HCT116 (cell line): ENCODE results near the gene SEMA4B. TPM values are rescaled to one million over a fixed set of nuclear protein-coding genes. Genes with fewer than 3 reads are reported as not detected.

Experiments
- ATAC-seq: fragments of 200-7000 bp; cut with Tn5 transposase; 2 replicates; pipeline ENCODE4 v1.9.1; 2020; ENCODE audit warnings: mild to moderate bottlenecking, moderate library complexity
- BruUV-seq: library from RNA; stranded (reverse); fragments of 400-500 nt; replicated peaks from 2 replicates; lab custom pipeline; 2021; lab: Mats Ljungman, UMichigan
- CTCF ChIA-PET: fragments of 300-600 bp; sonication (Branson Sonifier 250); formaldehyde crosslinking; loops from one replicate; lab custom pipeline; 2021; ENCODE audit warnings: antibody characterized with exemption; lab: Charles Lee
- POLR2A ChIA-PET: fragments of 300-600, 350-600 bp; sonication (Branson Sonifier 250); formaldehyde crosslinking; loops from one replicate; lab custom pipeline; 2021; ENCODE audit warnings: antibody characterized with exemption; lab: Charles Lee
- RAD21 ChIA-PET, 2 experiments: fragments of 300-600 bp; sonication (Branson Sonifier 250); formaldehyde crosslinking; loops; one replicate each; lab custom pipeline; 2023; ENCODE audit warnings: low total read pairs in 2 of 2; ENCODE audit not compliant: uncharacterized antibody in 2 of 2, unreplicated experiment in 2 of 2, low non-redundant PET in 1 of 2; lab: Charles Lee
- DNase-seq: peaks from one replicate; pipeline ENCODE4 v3.0.0-alpha.2; 2010; ENCODE audit warnings: low read depth, low spot score
- H2AFZ ChIP-seq: fragments of 200-600 bp; shearing (Covaris generic), sonication (generic); 2 replicates; pipeline ENCODE4 v1.6.1; 2017; ENCODE audit warnings: low read depth, mixed run types, mixed read lengths, antibody characterized with exemption, low read length; ENCODE audit not compliant: poor library complexity, severe bottlenecking
- H3K27ac ChIP-seq: 2 replicates; pipeline ENCODE4 v1.5.1; 2012; ENCODE audit warnings: low read depth, low read length
- H3K27me3 ChIP-seq: fragments of 200-600 bp; sonication (generic); 2 replicates; pipeline ENCODE4 v1.6.1; 2016; ENCODE audit warnings: mixed run types, low read length, mixed read lengths; ENCODE audit not compliant: insufficient read depth
- H3K36me3 ChIP-seq, 2 experiments: fragments of 200-500 bp in 1 of 2; fragments of 200-600 bp in 1 of 2; sonication (Bioruptor generic) in 1 of 2; sonication (generic) in 1 of 2; 2 replicates each; pipeline versions ENCODE4 v1.5.1 to v1.6.1; 2014 to 2016; ENCODE audit warnings: low read length in 2 of 2, inconsistent platforms in 1 of 2, mixed read lengths in 1 of 2, mixed run types in 1 of 2; ENCODE audit not compliant: insufficient read depth in 2 of 2, control insufficient read depth in 1 of 2
- H3K4me1 ChIP-seq, 2 experiments: fragments of 200-600 bp in 1 of 2; sonication (generic) in 1 of 2; 2 replicates each; pipeline versions ENCODE4 v1.5.1 to v1.6.1; 2012 to 2017; ENCODE audit warnings: low read length in 2 of 2, inconsistent platforms in 1 of 2, mild to moderate bottlenecking in 1 of 2, mixed read lengths in 1 of 2, mixed run types in 1 of 2, moderate library complexity in 1 of 2; ENCODE audit not compliant: insufficient read depth in 2 of 2, control insufficient read depth in 1 of 2
- H3K4me2 ChIP-seq: fragments of 200-600 bp; sonication (generic); 2 replicates; pipeline ENCODE4 v1.6.1; 2017; ENCODE audit warnings: mixed run types, low read length, mixed read lengths
- H3K4me3 ChIP-seq, 2 experiments: fragments of 200-600 bp in 1 of 2; sonication (generic) in 1 of 2; replicated peaks in 1 of 2; 2 replicates each; pipeline ENCODE4 v1.5.1; 2011 to 2016; ENCODE audit warnings: low read length in 2 of 2, control low read depth in 1 of 2, low read depth in 1 of 2, mild to moderate bottlenecking in 1 of 2, mixed read lengths in 1 of 2, mixed run types in 1 of 2
- H3K79me2 ChIP-seq: fragments of 200-600 bp; sonication (generic); 2 replicates; pipeline ENCODE4 v1.6.1; 2017; ENCODE audit warnings: mild to moderate bottlenecking, mixed run types, low read length, moderate library complexity, mixed read lengths; ENCODE audit not compliant: insufficient read depth
- H3K9ac ChIP-seq: fragments of 200-600 bp; sonication (generic); 2 replicates; pipeline ENCODE4 v1.6.1; 2016; ENCODE audit warnings: low read length, mixed read lengths
- H3K9me2 ChIP-seq: fragments of 200-600 bp; sonication (generic), shearing (Covaris generic); 2 replicates; pipeline ENCODE4 v1.6.1; 2017; ENCODE audit warnings: mixed run types, mild to moderate bottlenecking, moderate library complexity; ENCODE audit not compliant: insufficient read depth
- H3K9me3 ChIP-seq, 2 experiments: fragments of 200-500 bp in 1 of 2; fragments of 200-600 bp in 1 of 2; sonication (Bioruptor generic) in 1 of 2; sonication (generic) in 1 of 2; 2 replicates each; pipeline ENCODE4 v1.6.1; 2014 to 2017; ENCODE audit warnings: low read length in 2 of 2, mixed read lengths in 2 of 2, inconsistent platforms in 1 of 2, low read depth in 1 of 2, mild to moderate bottlenecking in 1 of 2, mixed run types in 1 of 2, moderate library complexity in 1 of 2; ENCODE audit not compliant: control insufficient read depth in 1 of 2, insufficient read depth in 1 of 2
- H4K20me1 ChIP-seq: fragments of 200-600 bp; sonication (generic), shearing (Covaris generic); 2 replicates; pipeline ENCODE4 v1.6.1; 2017; ENCODE audit warnings: mixed run types, mild to moderate bottlenecking, moderate library complexity; ENCODE audit not compliant: insufficient read depth
- CBX3 ChIP-seq: IDR thresholded peaks from 2 replicates; pipeline ENCODE4 v1.6.1; 2012; ENCODE audit warnings: low read depth
- CTCF ChIP-seq, 3 experiments: fragments of 200-600 bp in 1 of 3; sonication (generic) in 1 of 3; IDR thresholded peaks in 2 of 3; conservative IDR thresholded peaks in 1 of 3; 2 replicates each; pipeline ENCODE4 v1.5.1; 2012 to 2017; ENCODE audit warnings: low read depth in 2 of 3, low read length in 2 of 3, antibody characterized with exemption in 1 of 3, borderline replicate concordance in 1 of 3, control low read depth in 1 of 3, mild to moderate bottlenecking in 1 of 3, mixed read lengths in 1 of 3, mixed run types in 1 of 3, moderate library complexity in 1 of 3; ENCODE audit not compliant: insufficient read depth in 1 of 3
- ELF1 ChIP-seq: IDR thresholded peaks from 2 replicates; pipeline ENCODE4 v1.6.1; 2012; ENCODE audit warnings: low read depth, borderline replicate concordance
- EZH2 ChIP-seq: fragments of 200-600 bp; sonication (generic); IDR thresholded peaks from 2 replicates; pipeline ENCODE4 v1.6.1; 2017; ENCODE audit warnings: antibody characterized with exemption, mixed run types
- EZH2phosphoT487 ChIP-seq: fragments of 200-600 bp; IDR thresholded peaks from 2 replicates; pipeline ENCODE4 v1.6.1; 2018; ENCODE audit warnings: antibody characterized with exemption, borderline replicate concordance
- FOSL1 ChIP-seq: IDR thresholded peaks from 2 replicates; pipeline ENCODE4 v1.6.1; 2012; ENCODE audit warnings: low read depth
- JUND ChIP-seq: IDR thresholded peaks from 2 replicates; pipeline ENCODE4 v1.6.1; 2012
- MAX ChIP-seq: IDR thresholded peaks from 2 replicates; pipeline ENCODE4 v1.6.1; 2012
- POLR2A ChIP-seq: IDR thresholded peaks from 2 replicates; pipeline ENCODE4 v1.7.0; 2011; ENCODE audit warnings: borderline replicate concordance; ENCODE audit not compliant: insufficient read depth, insufficient read length; ENCODE audit errors: extremely low read depth
- POLR2AphosphoS5 ChIP-seq: IDR thresholded peaks from 2 replicates; pipeline ENCODE4 v1.6.1; 2011; ENCODE audit warnings: mild to moderate bottlenecking, low read depth, low read length, moderate library complexity
- RAD21 ChIP-seq: IDR thresholded peaks from 2 replicates; pipeline ENCODE4 v1.6.1; 2012; ENCODE audit warnings: low read depth, mild to moderate bottlenecking
- REST ChIP-seq: IDR thresholded peaks from 2 replicates; pipeline ENCODE4 v1.6.1; 2012; ENCODE audit warnings: low read depth
- SIN3A ChIP-seq: IDR thresholded peaks from 2 replicates; pipeline ENCODE4 v1.6.1; 2012; ENCODE audit warnings: low read depth
- TCF7L2 ChIP-seq: IDR thresholded peaks from 2 replicates; pipeline ENCODE4 v1.7.0; 2011; ENCODE audit warnings: borderline replicate concordance, inconsistent platforms; ENCODE audit not compliant: insufficient read depth, insufficient read length; ENCODE audit errors: extremely low read depth
- YY1 ChIP-seq: IDR thresholded peaks from 2 replicates; pipeline ENCODE4 v1.6.1; 2011; ENCODE audit warnings: low read length, low read depth, moderate library complexity, mild to moderate bottlenecking; ENCODE audit not compliant: insufficient replicate concordance; ENCODE audit errors: extremely low read depth
- ZBTB33 ChIP-seq: IDR thresholded peaks from 2 replicates; pipeline ENCODE4 v1.6.1; 2011; ENCODE audit warnings: mild to moderate bottlenecking, low read length, moderate library complexity; ENCODE audit not compliant: insufficient replicate concordance; ENCODE audit errors: extremely low read depth
- ZFX ChIP-seq: fragments of 450-650 bp; IDR thresholded peaks from 2 replicates; pipeline ENCODE4 v1.6.1; 2017
- intact Hi-C: fragments of 100-400 bp; cut with micrococcal nuclease; formaldehyde crosslinking; loops from 2 replicates; pipeline ENCODE4 v1.10.0; 2022
- total RNA-seq: library from RNA; stranded (reverse); gene quantifications from one replicate; pipeline ENCODE4 v1.2.1, GENCODE V29; 2021; ENCODE audit not compliant: unreplicated experiment

SEMA4B gene
- total RNA-seq, 1 experiment from 2014 or later = 98.6 TPM

- intact Hi-C loops = no loop called here
- ATAC-seq = no peak
- Histone ChIP-seq H3K9me3 (no peaks in the 10 kb centered on the region), H3K36me3 (peaks cover 2 to 21% of the 10 kb centered on the region in 2 experiments; a peak in 3 of 4 replicates), H3K9ac (no peak overlapping the region), H3K79me2 (peaks cover 83% of the 10 kb centered on the region), H4K20me1 (no peaks in the 10 kb centered on the region), H3K4me1 (peaks cover 34 to 76% of the 10 kb centered on the region in 2 experiments), H3K4me3 (no peak overlapping the region), H3K9me2 (no peaks in the 10 kb centered on the region), H2AFZ (no peak overlapping the region), H3K4me2 (no peak overlapping the region), H3K27ac (no peak overlapping the region), H3K27me3 (no peaks in the 10 kb centered on the region)
- no peak for DNase-seq
- TF ChIP-seq REST (no peak), EZH2phosphoT487 (no peak), CTCF (IDR thresholded peaks at IDR 0.05 in 2 of 3, conservative IDR thresholded peaks at IDR 0.05 in 1 of 3; ENCODE audit: borderline replicate concordance in 1 of 3, insufficient read depth in 1 of 3, low read depth in 2 of 3, low read length in 2 of 3) (no peak), RAD21 (no peak), ZBTB33 (no peak), ZFX (no peak), POLR2A (no peak), CBX3 (no peak), MAX (no peak), SIN3A (no peak), TCF7L2 (no peak), FOSL1 (no peak), ELF1 (no peak), EZH2 (no peak), POLR2AphosphoS5 (no peak), JUND (no peak), YY1 (no peak)
- ChIA-PET POLR2A (no interaction called here), CTCF (no interaction called here), RAD21 (no interaction called here)
- no TSS peak for BruUV-seq
Observed at GRCh38 chr15:90207252-90207651, 6.1 kb downstream of the SEMA4B start.
